H1 (cell line): ENCODE results near the gene ADGRE2. TPM values are rescaled to one million over a fixed set of nuclear protein-coding genes. Genes with fewer than 3 reads are reported as not detected.

ENCODE experiments used
- CTCF ChIA-PET: fragments of 300-600 bp; sonication (Branson Sonifier 250); formaldehyde crosslinking; loops from one replicate; lab custom pipeline; 2021; ENCODE audit not compliant: partially characterized antibody; lab: Charles Lee
- POLR2A ChIA-PET: fragments of 300-600 bp; sonication (Branson Sonifier 250); formaldehyde crosslinking; loops from one replicate; lab custom pipeline; 2021; ENCODE audit warnings: inconsistent platforms; ENCODE audit not compliant: partially characterized antibody; lab: Charles Lee
- DNase-seq, 2 experiments: peaks; one replicate each; pipeline versions ENCODE4 v3.0.0 to v3.0.0-alpha.2; 2010 to 2022; ENCODE audit warnings: low spot score in 2 of 2, low read depth in 1 of 2, mixed read lengths in 1 of 2
- FAIRE-seq: peaks from 2 replicates; lab custom pipeline; 2011; peaks lifted over from hg19 to GRCh38; lab: Jason Lieb, UNC
- H2AFZ ChIP-seq: 2 replicates; pipeline ENCODE4 v1.8.1; 2012; ENCODE audit warnings: low read length, inconsistent platforms
- H2AK5ac ChIP-seq: 2 replicates; pipeline ENCODE4 v1.6.1; 2013; ENCODE audit warnings: low read depth, low read length
- H2BK120ac ChIP-seq: replicated peaks from 2 replicates; pipeline ENCODE3; 2013; ENCODE audit warnings: low read depth, low read length, inconsistent platforms
- H2BK12ac ChIP-seq: 2 replicates; pipeline ENCODE4 v1.6.1; 2013; ENCODE audit warnings: low read depth, low read length
- H2BK15ac ChIP-seq: 2 replicates; pipeline ENCODE4 v1.6.1; 2013; ENCODE audit warnings: low read length
- H2BK20ac ChIP-seq: 2 replicates; pipeline ENCODE4 v1.6.1; 2013; ENCODE audit warnings: low read length
- H2BK5ac ChIP-seq: 2 replicates; pipeline ENCODE4 v1.6.1; 2013; ENCODE audit warnings: low read depth, low read length
- H3K14ac ChIP-seq: 2 replicates; pipeline ENCODE4 v1.6.1; 2013; ENCODE audit warnings: inconsistent platforms; ENCODE audit not compliant: insufficient read length
- H3K18ac ChIP-seq: 2 replicates; pipeline ENCODE4 v1.6.1; 2013; ENCODE audit warnings: low read length; ENCODE audit errors: extremely low read depth
- H3K23ac ChIP-seq: 2 replicates; pipeline ENCODE4 v1.6.1; 2013; ENCODE audit warnings: inconsistent platforms; ENCODE audit not compliant: insufficient read length
- H3K23me2 ChIP-seq: 2 replicates; pipeline ENCODE4 v1.6.1; 2013; ENCODE audit warnings: low read depth, low read length
- H3K27ac ChIP-seq: 2 replicates; pipeline ENCODE4 v1.6.1; 2011; ENCODE audit warnings: low read depth, low read length, inconsistent platforms
- H3K27me3 ChIP-seq, 4 experiments: replicated peaks in 1 of 4; 1 replicate in 1 of 4; 2 replicates in 3 of 4; pipeline versions ENCODE4 v1.6.1 to v1.8.1; 2011 to 2013; ENCODE audit warnings: low read length in 3 of 4, mild to moderate bottlenecking in 3 of 4, inconsistent platforms in 2 of 4, mixed read lengths in 2 of 4, moderate library complexity in 1 of 4; ENCODE audit not compliant: control insufficient read depth in 3 of 4, insufficient read depth in 3 of 4; ENCODE audit errors: extremely low read depth in 1 of 4
- H3K36me3 ChIP-seq, 4 experiments: 2 replicates each; pipeline versions ENCODE4 v1.6.1 to v1.8.1; 2011 to 2013; ENCODE audit warnings: mild to moderate bottlenecking in 4 of 4, low read length in 3 of 4, moderate library complexity in 2 of 4, control low read depth in 1 of 4, inconsistent platforms in 1 of 4; ENCODE audit not compliant: insufficient read depth in 4 of 4, control insufficient read depth in 2 of 4
- H3K4ac ChIP-seq: replicated peaks from 2 replicates; pipeline ENCODE3; 2013; ENCODE audit warnings: low read length, low read depth, mixed read lengths, inconsistent platforms; ENCODE audit not compliant: insufficient read length
- H3K4me1 ChIP-seq, 4 experiments: replicated peaks in 1 of 4; 1 replicate in 1 of 4; 2 replicates in 3 of 4; pipeline versions ENCODE4 v1.6.1 to v1.8.1; 2011 to 2013; ENCODE audit warnings: low read length in 3 of 4, inconsistent platforms in 2 of 4, mixed read lengths in 1 of 4; ENCODE audit not compliant: insufficient read depth in 4 of 4, control insufficient read depth in 3 of 4
- H3K4me2 ChIP-seq, 2 experiments: 2 replicates each; pipeline versions ENCODE4 v1.6.1 to v1.8.1; 2011 to 2013; ENCODE audit warnings: low read depth in 2 of 2, low read length in 2 of 2, control low read depth in 1 of 2, inconsistent platforms in 1 of 2, mild to moderate bottlenecking in 1 of 2; ENCODE audit not compliant: insufficient read depth in 1 of 2
- H3K4me3 ChIP-seq, 4 experiments: fragments of 200-600, 300-600 bp in 1 of 4; sonication (generic), shearing (Covaris generic), sonication (Bioruptor Twin) in 1 of 4; 2 replicates each; pipeline versions ENCODE4 v1.5.1 to v1.8.1; 2011 to 2016; ENCODE audit warnings: low read length in 4 of 4, low read depth in 3 of 4, control low read depth in 2 of 4, inconsistent platforms in 2 of 4, mild to moderate bottlenecking in 2 of 4, mixed read lengths in 1 of 4, moderate library complexity in 1 of 4; ENCODE audit not compliant: insufficient read depth in 2 of 4; ENCODE audit errors: extremely low read depth in 1 of 4
- H3K56ac ChIP-seq: replicated peaks from 2 replicates; pipeline ENCODE3; 2013; ENCODE audit warnings: low read depth, mild to moderate bottlenecking, mixed read lengths, low read length, inconsistent platforms; ENCODE audit not compliant: insufficient read length
- H3K79me1 ChIP-seq: 2 replicates; pipeline ENCODE4 v1.6.1; 2013; ENCODE audit warnings: low read depth, low read length, control low read depth
- H3K79me2 ChIP-seq, 2 experiments: 2 replicates each; pipeline versions ENCODE4 v1.6.1 to v1.8.1; 2012 to 2013; ENCODE audit warnings: low read length in 2 of 2, mild to moderate bottlenecking in 2 of 2, inconsistent platforms in 1 of 2; ENCODE audit not compliant: insufficient read depth in 2 of 2, control insufficient read depth in 1 of 2
- H3K9ac ChIP-seq, 4 experiments: replicated peaks in 1 of 4; 1 replicate in 1 of 4; 2 replicates in 3 of 4; pipeline versions ENCODE4 v1.6.1 to v1.8.1; 2011 to 2013; ENCODE audit warnings: low read depth in 3 of 4, low read length in 3 of 4, control low read depth in 2 of 4, mild to moderate bottlenecking in 2 of 4, moderate library complexity in 2 of 4, inconsistent platforms in 1 of 4; ENCODE audit errors: extremely low read depth in 1 of 4
- H3K9me3 ChIP-seq, 2 experiments: 2 replicates each; pipeline versions ENCODE4 v1.6.1 to v1.8.1; 2012 to 2013; ENCODE audit warnings: mild to moderate bottlenecking in 2 of 2, moderate library complexity in 2 of 2, control low read depth in 1 of 2, inconsistent platforms in 1 of 2, low read depth in 1 of 2, low read length in 1 of 2, mixed read lengths in 1 of 2; ENCODE audit not compliant: insufficient read depth in 2 of 2
- H4K20me1 ChIP-seq, 2 experiments: replicated peaks in 1 of 2; 2 replicates each; pipeline versions ENCODE3 to v1.8.1; 2011 to 2013; ENCODE audit warnings: inconsistent platforms in 2 of 2, low read length in 2 of 2, mild to moderate bottlenecking in 1 of 2; ENCODE audit not compliant: insufficient read depth in 2 of 2, control insufficient read depth in 1 of 2
- H4K5ac ChIP-seq: 2 replicates; pipeline ENCODE4 v1.6.1; 2013; ENCODE audit warnings: low read length, low read depth, mixed read lengths, inconsistent platforms; ENCODE audit not compliant: insufficient read length
- H4K8ac ChIP-seq: 2 replicates; pipeline ENCODE4 v1.8.0; 2013; ENCODE audit warnings: mild to moderate bottlenecking, moderate library complexity, low read length, inconsistent platforms; ENCODE audit not compliant: insufficient read depth; ENCODE audit errors: extremely low read depth
- H4K91ac ChIP-seq: replicated peaks from 2 replicates; pipeline ENCODE3; 2013; ENCODE audit warnings: low read length, mixed read lengths, inconsistent platforms; ENCODE audit not compliant: insufficient read length
- CTCF ChIP-seq, 3 experiments: IDR thresholded peaks; 1 replicate in 2 of 3; 2 replicates in 1 of 3; pipeline versions ENCODE4 v1.5.1 to v1.6.1; 2011; ENCODE audit warnings: low read length in 3 of 3, mild to moderate bottlenecking in 3 of 3, inconsistent platforms in 2 of 3, low read depth in 1 of 3, moderate library complexity in 1 of 3; ENCODE audit not compliant: insufficient read depth in 1 of 3; ENCODE audit errors: control extremely low read depth in 1 of 3
- E2F6 ChIP-seq: IDR thresholded peaks from 2 replicates; pipeline ENCODE4 v1.6.1; 2012; ENCODE audit warnings: inconsistent platforms
- MAX ChIP-seq: IDR thresholded peaks from 2 replicates; pipeline ENCODE4 v1.6.1; 2012; ENCODE audit warnings: inconsistent platforms
- RAD21 ChIP-seq, 2 experiments: IDR thresholded peaks in 1 of 2; conservative IDR thresholded peaks in 1 of 2; 2 replicates each; pipeline ENCODE4 v1.6.1; 2011; ENCODE audit warnings: low read depth in 2 of 2, low read length in 2 of 2, improper control_type of control experiment in 1 of 2, inconsistent platforms in 1 of 2, mild to moderate bottlenecking in 1 of 2, moderate library complexity in 1 of 2
- RNF2 ChIP-seq: fragments of 200-900, 300-1000 bp; sonication (generic); IDR thresholded peaks from 2 replicates; pipeline ENCODE4 v1.7.1; 2016; ENCODE audit warnings: borderline replicate concordance, low read depth, mild to moderate bottlenecking, antibody characterized with exemption, low read length; ENCODE audit not compliant: poor library complexity, severe bottlenecking; ENCODE audit errors: missing control alignments
- SUZ12 ChIP-seq: fragments of 200-600 bp; sonication (generic); IDR thresholded peaks from 2 replicates; pipeline ENCODE4 v1.6.1; 2012; ENCODE audit warnings: mild to moderate bottlenecking, inconsistent platforms, low read length, moderate library complexity, mixed read lengths
- TAF1 ChIP-seq: IDR thresholded peaks from 2 replicates; pipeline ENCODE4 v1.6.1; 2011; ENCODE audit warnings: mild to moderate bottlenecking, low read depth, low read length
- TCF12 ChIP-seq: IDR thresholded peaks from 2 replicates; pipeline ENCODE4 v1.6.1; 2011; ENCODE audit warnings: low read depth, mild to moderate bottlenecking, low read length
- WGBS, 2 experiments: shearing (Covaris generic) in 1 of 2; methylation state at CpG; one replicate each; pipeline versions ENCODE4 v1.1.6 to v1.1.7; 2013 to 2015; ENCODE audit warnings: low lambda C conversion rate in 2 of 2, mixed read lengths in 2 of 2, inconsistent platforms in 1 of 2, low coverage in 1 of 2, missing lambda C conversion rate in 1 of 2; ENCODE audit not compliant: insufficient replicate concordance in 2 of 2, insufficient coverage in 1 of 2, insufficient read length in 1 of 2; ENCODE audit errors: extremely low coverage in 1 of 2, missing lambda C conversion rate in 1 of 2; 5-methylcytosine and 5-hydroxymethylcytosine counted together
- polyA plus RNA-seq, 7 experiments: library from polyadenylated mRNA; depleted of rRNA in 3 of 7; stranded (reverse) in 5 of 7; unstranded in 2 of 7; fragments of >200 nt in 5 of 7; fragments of 200-250 nt in 2 of 7; gene quantifications; 1 replicate in 5 of 7; 2 replicates in 1 of 7; 4 replicates in 1 of 7; pipeline versions ENCODE4 v1.2.1 to v1.2.3, GENCODE V29; 2011 to 2013; ENCODE audit warnings: missing spikeins in 2 of 7, mixed read lengths in 2 of 7
- total RNA-seq: library from RNA; stranded (reverse); fragmentation: NEBNext Ultra II Directional; extraction: Animal tissue kit (Norgen Biotek cat#: 25700); gene quantifications from 2 replicates; pipeline ENCODE4 v1.2.1, GENCODE V29; 2021

ADGRE2 gene
- total and polyA plus RNA-seq, 2 of the 8 experiments (the other 6 are each of a cell fraction or from before 2014, with no cell fraction given), result 2.0 to 4.5 TPM

- H3K4ac ChIP-seq, result no peak overlapping the region
- H2BK20ac ChIP-seq, result no peak overlapping the region
- H3K27ac ChIP-seq, result no peak overlapping the region
- H3K9ac ChIP-seq, result no peak overlapping the region
- H4K5ac ChIP-seq, result peak overlapping the region; percentile 60
- H3K79me2 ChIP-seq, result no peaks in the 10 kb centered on the region
- H3K36me3 ChIP-seq, result no peaks in the 10 kb centered on the region
- H2BK5ac ChIP-seq, result peak overlapping the region; percentile 66; the same call in 1 of the 2 replicates
- H4K91ac ChIP-seq, result peak overlapping the region; percentile 27
- no peaks in the 10 kb centered on the region for H3K27me3 ChIP-seq
- FAIRE-seq (no peak), DNase-seq (peak in 1 of 2 experiments; percentile 90)
- H3K4me1 ChIP-seq, result peaks cover 0 to 3% (median 1%) of the 10 kb centered on the region in 4 experiments; a peak in 1 of 7 replicates
- H3K18ac ChIP-seq, result no peak overlapping the region
- no peak overlapping the region for H2AK5ac ChIP-seq
- ChIA-PET CTCF (interaction anchor here (0.6 to 2.6 kb wide), 46 partner anchors 8 to 1299 kb away, joined by 3 to 13 read pairs (median 4); partner anchors contain the start of gene ZNF333), POLR2A (interaction anchor here (0.6 to 1.4 kb wide), 5 partner anchors 10 to 202 kb away, joined by 3 to 4 read pairs (median 3); no protein-coding TSS in a partner anchor)
- no peak overlapping the region for H3K23ac ChIP-seq
- H3K9me3 ChIP-seq, result no peaks in the 10 kb centered on the region
- no peak overlapping the region for H2BK15ac ChIP-seq
- H2BK120ac ChIP-seq, result no peak overlapping the region
- no peaks in the 10 kb centered on the region for H3K79me1 ChIP-seq
- WGBS, 2 experiments, result 23% methylated on average over 18 of the region's 18 CpGs; no CpG with 5 or more reads in 1 of the 2 experiments
- H3K23me2 ChIP-seq, result no peaks in the 10 kb centered on the region
- H3K4me3 ChIP-seq, result peak overlapping the region in 1 of 4 experiments; percentile 6; a peak in 3 of 8 replicates
- H2BK12ac ChIP-seq, result no peak overlapping the region
- TF ChIP-seq SUZ12 (no peak), RAD21 (IDR thresholded peaks at IDR 0.05 in 1 of 2, conservative IDR thresholded peaks at IDR 0.05 in 1 of 2; ENCODE audit: low read depth in 2 of 2, low read length in 2 of 2) (peak; percentile 89 to 94), RNF2 (no peak), TAF1 (no peak), MAX (peak; percentile 72), CTCF (IDR thresholded peaks at IDR 0.05; ENCODE audit: control extremely low read depth in 1 of 3, insufficient read depth in 1 of 3, low read depth in 1 of 3, low read length in 3 of 3) (peak; percentile 84 to 93 (median 92)), E2F6 (peak; percentile 63), TCF12 (no peak)
- H4K8ac ChIP-seq, result peak overlapping the region; percentile 77; the same call in 1 of the 2 replicates
- H3K56ac ChIP-seq, result no peak overlapping the region
- H4K20me1 ChIP-seq, result no peaks in the 10 kb centered on the region
- peak overlapping the region in 1 of 2 experiments; percentile 53; a peak in 2 of 4 replicates for H3K4me2 ChIP-seq
- peak overlapping the region; percentile 99 for H2AFZ ChIP-seq
- H3K14ac ChIP-seq, result no peak overlapping the region
These were observed 8.1 kb upstream of the ADGRE2 start for GRCh38 chr19:14786421-14786851.
